GM12892 (cell line): ENCODE measurements around the gene PIEZO1.

Experiments used
- DNase-seq: peaks from one replicate; pipeline ENCODE4 v3.0.0; 2011; ENCODE audit not compliant: insufficient read length
- FAIRE-seq: peaks from 2 replicates; lab custom pipeline; 2011; peaks lifted over from hg19 to GRCh38; lab: Jason Lieb, UNC
- POLR2A ChIP-seq: IDR thresholded peaks from 2 replicates; pipeline ENCODE4 v1.6.1; 2011; ENCODE audit warnings: low read depth, low read length, control low read depth
- POLR2AphosphoS5 ChIP-seq: IDR thresholded peaks from 2 replicates; pipeline ENCODE4 v1.6.1; 2011; ENCODE audit warnings: low read depth, low read length, control low read depth
- TAF1 ChIP-seq: IDR thresholded peaks from 2 replicates; pipeline ENCODE4 v1.6.1; 2011; ENCODE audit warnings: low read depth, mild to moderate bottlenecking, control low read depth, low read length, borderline replicate concordance

Gene PIEZO1

DNA sequence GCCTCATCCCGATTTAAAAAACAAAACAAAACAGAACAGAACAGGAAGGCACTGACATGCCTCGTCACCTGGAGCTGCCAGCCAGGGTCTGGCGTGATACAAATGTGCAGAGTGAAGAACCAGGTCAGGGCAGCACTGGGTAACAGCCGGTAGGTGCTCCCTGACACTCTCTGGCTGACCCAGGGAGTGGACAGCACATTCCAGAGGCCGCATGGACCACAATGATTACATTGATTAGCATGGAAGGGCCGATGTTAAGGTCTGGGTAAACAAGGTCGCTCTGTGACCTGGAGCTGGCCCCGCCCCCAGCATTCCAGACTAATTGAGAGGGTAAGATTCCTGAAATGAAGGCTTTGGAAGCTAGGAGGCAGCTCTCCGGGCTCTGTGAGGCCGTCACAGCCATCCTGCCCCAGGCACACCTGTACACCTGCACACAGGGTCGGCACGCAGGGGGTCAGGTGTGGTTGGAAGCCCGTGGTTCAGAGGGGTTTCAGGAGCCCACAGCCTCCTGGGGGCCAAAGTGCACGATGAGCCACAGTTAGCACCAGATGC, 21.4 kb downstream of the PIEZO1 start:
- TF ChIP-seq TAF1 (no peak), POLR2AphosphoS5 (no peak), POLR2A (no peak)
- FAIRE-seq: no peak
- no peak for DNase-seq

DNA sequence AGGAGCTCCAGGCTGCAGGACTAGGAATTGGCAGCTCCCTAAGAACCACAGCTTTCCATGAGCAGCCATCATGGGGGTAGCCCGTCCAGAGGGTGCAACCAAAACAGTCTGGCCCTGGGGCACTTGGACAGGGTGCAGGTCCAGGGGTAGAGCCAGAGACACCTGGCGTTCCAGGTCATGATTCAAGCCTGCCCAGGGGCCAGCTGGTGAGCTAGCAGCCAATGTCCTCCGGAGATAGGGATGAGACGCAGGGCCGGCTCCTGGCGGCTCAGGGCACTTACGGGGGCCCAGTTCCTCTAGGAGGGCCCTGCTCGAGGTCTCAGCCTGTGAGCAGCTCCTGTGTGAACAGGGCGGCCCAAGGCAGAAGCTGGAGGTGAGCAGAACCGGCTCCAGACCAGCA, 22.1 kb downstream of the PIEZO1 start:
- DNase-seq (no peak), FAIRE-seq (no peak)
- TF ChIP-seq POLR2A (no peak), POLR2AphosphoS5 (no peak), TAF1 (no peak)

DNA sequence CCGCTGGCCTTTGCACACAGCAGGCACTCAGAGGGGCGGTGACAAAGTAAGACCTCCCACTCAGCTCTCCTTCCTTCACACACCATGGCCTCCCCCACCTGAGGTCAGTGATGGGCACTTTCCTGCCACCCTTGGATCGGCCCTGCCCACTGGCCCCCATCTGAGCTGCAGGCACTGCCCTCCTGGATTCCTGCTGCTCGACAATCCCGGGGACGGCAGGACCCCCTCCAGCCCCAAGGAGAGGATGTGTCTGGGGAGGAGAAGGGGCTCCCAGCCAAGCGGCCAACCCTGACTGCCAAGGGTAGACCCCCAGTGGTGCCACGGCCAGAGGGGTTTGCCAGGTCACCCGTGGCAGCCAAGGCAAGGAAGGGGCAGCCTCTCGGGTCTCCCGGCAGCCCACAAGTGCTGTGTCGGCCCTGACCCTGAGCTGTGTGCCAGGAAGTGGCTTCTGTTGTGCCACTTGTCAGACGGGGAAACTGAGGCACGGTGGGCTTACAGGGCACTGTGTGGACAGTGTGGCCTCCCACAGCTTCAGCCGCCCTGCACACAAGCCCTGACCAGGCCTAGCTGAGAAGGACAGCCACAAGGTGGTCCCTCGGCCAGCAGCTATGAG, 22.7 kb downstream of the PIEZO1 start:
- no peak for DNase-seq
- no peak for FAIRE-seq
- TF ChIP-seq POLR2A: no peak
- no peak for TF ChIP-seq TAF1
- TF ChIP-seq POLR2AphosphoS5: no peak

DNA sequence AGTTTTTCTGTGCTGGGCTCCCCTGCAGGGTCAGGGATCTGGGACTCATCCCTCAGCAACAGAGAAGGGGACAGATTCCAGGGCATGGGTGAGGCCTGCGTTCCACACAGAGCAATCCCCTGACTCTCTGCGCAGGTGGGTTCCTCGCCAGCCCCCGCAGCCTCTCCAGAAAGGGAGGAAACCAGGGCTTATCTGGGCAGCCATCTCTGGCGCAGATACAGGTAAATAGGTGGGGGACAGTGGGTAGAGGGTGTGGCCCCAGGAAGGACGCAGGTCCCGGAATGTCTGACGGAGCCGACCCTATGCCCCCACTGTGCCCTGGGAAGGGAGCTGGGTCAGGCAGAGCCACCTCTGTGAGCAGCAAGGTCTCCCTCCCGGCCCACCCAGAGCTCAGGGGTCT, 23.2 kb downstream of the PIEZO1 start:
- no peak for FAIRE-seq
- no peak for TF ChIP-seq POLR2AphosphoS5
- TF ChIP-seq TAF1: no peak
- no peak for TF ChIP-seq POLR2A
- DNase-seq: no peak

DNA sequence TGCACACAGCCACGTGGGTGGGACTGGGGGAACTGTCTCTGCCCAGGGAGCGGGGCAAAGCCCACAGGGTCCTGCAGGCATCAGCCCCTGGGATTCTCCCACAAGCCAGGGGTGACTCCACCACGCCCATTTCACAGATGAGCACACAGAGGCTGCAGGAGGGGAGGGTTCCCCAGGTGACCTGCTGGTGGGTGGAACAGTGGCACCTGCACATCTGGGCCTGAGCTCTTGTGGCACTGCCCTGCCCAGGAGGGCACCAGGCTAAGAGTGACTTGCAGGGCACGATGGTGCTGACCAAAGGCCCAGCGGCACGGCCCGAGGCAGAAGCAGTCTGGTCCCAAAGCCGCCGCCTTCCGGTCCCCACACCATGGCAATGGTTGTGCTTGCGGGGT, 23.9 kb downstream of the PIEZO1 start:
- DNase-seq: no peak
- no peak for FAIRE-seq

DNA sequence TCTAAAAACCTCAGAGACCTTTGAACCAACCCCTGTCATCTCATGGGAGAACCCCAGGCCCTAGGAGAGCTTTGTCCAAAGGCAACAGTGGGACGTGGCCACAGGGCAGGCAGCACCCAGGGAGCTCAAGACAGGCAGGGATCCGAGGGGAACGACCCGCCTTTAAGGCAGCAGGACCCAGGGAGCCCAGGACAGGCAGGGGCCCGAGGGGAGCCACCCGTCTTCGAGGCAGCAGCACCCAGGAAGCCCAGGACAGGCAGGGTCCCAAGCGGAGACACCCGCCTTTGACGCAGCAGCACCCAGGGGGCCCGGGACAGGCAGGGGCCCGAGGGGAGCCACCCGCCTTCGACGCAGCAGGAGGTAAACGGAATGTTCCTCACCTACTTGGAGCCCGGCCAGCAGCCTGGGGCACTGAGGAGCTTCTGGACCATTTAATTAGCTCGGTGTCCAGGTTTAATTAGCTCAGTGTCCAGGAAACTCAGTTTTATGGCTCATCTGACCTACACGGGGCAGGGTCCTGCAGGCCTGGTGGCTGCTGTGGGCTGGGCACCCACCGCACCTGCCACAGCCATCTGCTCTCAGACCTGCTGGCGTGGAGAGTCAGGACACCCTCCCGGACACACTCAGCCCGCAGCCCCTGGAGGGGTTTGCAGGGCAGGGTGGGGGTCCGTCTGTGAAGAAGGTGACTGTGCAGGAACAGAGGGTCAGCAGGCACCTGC, 24.4 kb downstream of the PIEZO1 start:
- TF ChIP-seq POLR2A: no peak
- no peak for TF ChIP-seq TAF1
- no peak for TF ChIP-seq POLR2AphosphoS5
- FAIRE-seq (no peak), DNase-seq (no peak)

More for the DNA sequence above, 23.9 kb downstream of the PIEZO1 start:
- TF ChIP-seq POLR2A (no peak), TAF1 (no peak), POLR2AphosphoS5 (no peak)

DNA sequence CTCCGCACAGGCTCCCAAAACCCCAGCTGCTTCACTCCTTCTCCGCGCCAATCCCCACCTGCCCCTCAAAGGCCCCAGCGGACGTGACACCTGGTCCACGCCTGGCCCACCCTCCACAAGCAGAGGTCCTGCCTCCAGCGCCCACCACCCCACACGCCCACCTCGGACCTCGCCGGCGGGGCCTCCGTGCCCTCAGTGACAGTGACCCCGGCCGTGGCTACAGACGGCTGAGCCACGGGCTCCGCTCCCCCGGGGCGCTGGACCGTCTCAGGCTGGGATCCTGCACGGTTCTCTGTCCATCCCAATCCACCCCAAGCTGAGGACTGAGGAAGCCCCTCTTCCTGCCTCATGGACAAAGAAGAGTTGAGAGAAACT, 25.1 kb downstream of the PIEZO1 start:
- no peak for TF ChIP-seq POLR2AphosphoS5
- no peak for TF ChIP-seq TAF1
- TF ChIP-seq POLR2A: no peak
- DNase-seq: no peak
- FAIRE-seq: no peak

DNA sequence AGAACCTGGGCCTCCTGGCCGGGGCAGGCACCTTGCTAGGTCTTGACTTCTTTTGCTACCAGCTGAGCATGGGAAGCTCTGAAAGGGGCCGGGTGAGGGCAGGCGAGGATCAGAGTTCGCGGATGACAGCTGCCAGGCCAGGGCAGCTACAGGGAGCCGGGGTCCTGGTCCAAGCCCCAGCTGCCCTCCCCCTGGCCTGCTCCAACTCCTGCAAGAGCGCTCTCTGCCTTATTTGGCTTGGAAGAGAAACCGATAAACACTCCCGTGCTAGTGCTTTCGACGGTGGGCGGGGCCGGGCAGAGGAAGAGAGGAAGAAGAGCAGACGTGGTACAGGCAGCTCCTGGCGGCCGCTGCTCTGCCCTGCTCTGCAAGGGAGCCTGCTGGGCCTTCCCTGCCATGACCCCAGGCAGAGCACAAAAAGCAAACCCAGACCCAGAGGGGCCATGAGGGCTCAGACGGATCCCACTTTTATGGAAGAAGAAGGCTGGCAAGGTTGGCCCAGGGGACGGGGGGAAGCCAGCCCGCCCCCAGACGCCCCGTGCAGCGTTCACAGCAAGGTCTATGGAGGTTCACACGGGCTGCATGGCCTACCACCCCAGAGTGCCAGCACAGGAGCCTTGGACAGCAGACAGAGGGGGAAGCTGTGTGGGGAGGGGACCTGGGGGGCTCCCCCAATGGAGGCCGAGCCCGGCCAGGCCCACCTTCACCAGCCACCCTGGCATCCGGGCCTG, 25.6 kb downstream of the PIEZO1 start:
- DNase-seq (no peak), FAIRE-seq (no peak)
- no peak for TF ChIP-seq POLR2A

DNA sequence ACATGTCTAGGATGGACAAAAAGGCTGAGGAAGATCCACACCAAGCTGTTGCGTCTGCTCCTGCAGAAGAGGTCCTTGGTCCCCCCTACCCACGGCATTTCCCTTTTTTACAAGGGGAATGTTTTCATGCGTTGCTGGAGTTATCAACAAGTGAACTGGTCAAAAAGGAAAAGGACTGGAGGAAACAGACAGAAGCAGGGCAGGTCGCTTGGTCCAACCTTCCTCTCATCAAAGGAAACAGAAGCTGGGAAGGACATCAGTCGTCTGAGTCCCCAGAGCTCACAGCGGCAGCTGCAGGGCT, 26.1 kb downstream of the PIEZO1 start:
- no peak for DNase-seq
- TF ChIP-seq POLR2AphosphoS5 (no peak), TAF1 (no peak), POLR2A (no peak)
- FAIRE-seq: no peak

DNA sequence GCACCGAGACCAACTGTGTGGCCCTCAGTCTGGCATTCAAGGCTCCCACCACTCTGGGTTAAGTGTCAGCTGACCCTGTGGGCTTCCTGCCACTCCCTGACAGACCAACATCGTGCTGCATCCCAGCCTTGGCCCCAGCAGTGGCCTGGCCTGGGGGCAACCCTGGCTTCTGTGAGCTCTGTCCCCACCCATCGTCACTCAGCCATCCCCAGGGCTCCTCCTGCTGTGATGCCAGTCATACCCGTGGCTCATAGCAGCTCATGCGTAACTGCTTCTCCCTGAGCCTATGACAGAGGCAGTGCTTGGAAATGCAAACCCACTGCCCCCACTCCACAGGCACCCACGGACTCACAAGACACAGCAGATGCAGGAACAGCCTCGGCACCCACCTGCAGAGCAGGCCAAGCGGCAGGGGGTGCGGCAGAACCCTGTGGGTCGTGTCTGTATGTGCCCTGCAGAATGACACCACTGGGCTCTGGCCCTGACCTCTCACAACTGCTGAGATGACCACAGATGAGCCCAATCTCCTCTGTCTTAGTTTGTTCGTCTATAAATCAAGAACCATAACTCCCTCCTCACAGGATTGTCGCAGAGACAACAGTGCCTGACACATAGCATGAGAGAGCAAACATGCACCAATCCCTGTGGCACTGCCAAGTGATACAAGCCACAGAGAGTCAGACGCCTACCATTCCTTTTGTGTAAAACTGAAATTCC, 26.6 kb downstream of the PIEZO1 start:
- DNase-seq (no peak), FAIRE-seq (no peak)
- TF ChIP-seq POLR2AphosphoS5 (no peak), POLR2A (no peak)

DNA sequence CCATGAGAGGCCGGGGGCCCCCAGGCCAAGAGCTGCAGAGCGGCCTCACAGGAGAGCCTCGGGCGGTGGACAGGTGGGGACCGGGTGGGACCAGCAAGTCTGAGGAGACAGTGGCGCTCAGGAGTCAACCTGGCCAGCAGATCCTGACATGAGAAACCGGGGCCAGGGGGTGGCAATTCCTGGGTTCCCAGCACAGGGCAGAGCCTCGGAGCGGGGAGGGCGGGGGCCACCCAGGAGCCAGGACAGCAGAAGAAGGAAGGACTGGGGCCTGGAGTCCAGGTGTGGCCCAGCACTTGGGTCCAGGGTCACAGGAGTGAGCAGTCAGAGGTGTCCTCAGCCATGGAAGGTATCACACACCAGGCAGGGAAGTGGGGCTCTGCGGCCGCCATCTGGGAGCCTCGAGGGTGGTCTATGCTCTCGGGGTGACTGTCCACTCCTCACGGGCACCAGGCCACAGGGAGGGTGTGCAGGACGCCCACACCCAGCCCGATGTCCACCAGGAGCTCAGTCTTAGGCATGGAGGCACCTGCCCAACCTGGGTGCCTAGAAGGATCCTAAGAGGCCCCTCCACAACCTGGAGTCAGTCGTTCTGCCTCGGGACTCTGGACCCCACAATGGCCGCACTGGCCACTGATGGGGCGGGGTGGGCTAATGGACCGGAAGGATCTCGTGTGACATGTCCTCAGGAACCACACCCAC, 29.1 kb downstream of the PIEZO1 start:
- TF ChIP-seq TAF1 (no peak), POLR2A (no peak), POLR2AphosphoS5 (no peak)
- no peak for DNase-seq
- FAIRE-seq: no peak
